ENCODE data around the gene SART3.

- no peak for TF ChIP-seq CTCF (IDR thresholded peaks at IDR 0.05)
- no peak for TF ChIP-seq POLR2AphosphoS5 (IDR thresholded peaks at IDR 0.05)
Measured at GRCh38 chr12:108542320-108542719, 18.7 kb downstream of the SART3 start.
